ENCODE results near the gene TRIP11.

Gene TRIP11

GRCh38 chr14:92039719-92040430 lies at the start of gene TRIP11:
TRIP11 (minus strand) TSS chr14:92040059; CDS start chr14:92039685, 374 bp downstream.
- H3K9me3 ChIP-seq (ENCODE audit: severe bottlenecking), result no peaks in the 10 kb centered on the region
- ATAC-seq (ENCODE audit: low read depth), result peak; percentile 95
- peaks cover 19% of the 10 kb centered on the region for H3K4me1 ChIP-seq (ENCODE audit: insufficient read depth, poor library complexity, severe bottlenecking)
- DNase-seq (ENCODE audit: low spot score), result peak; percentile 95
- H3K27me3 ChIP-seq (ENCODE audit: insufficient read depth, poor library complexity, severe bottlenecking), result no peaks in the 10 kb centered on the region
- peak within 1 kb of the TSS; percentile 88 for H3K27ac ChIP-seq (ENCODE audit: poor library complexity, severe bottlenecking)
- no peak for TF ChIP-seq CTCF (IDR thresholded peaks at IDR 0.05; ENCODE audit: poor library complexity, severe bottlenecking)
- H3K36me3 ChIP-seq (ENCODE audit: low read depth), result peaks cover 7% of the 10 kb centered on the region
- H3K4me3 ChIP-seq (ENCODE audit: severe bottlenecking), result peak within 1 kb of the TSS; percentile 74

- no peaks in the 10 kb centered on the region for H3K4me1 ChIP-seq (ENCODE audit: insufficient read depth, poor library complexity, severe bottlenecking)
- peaks cover 50% of the 10 kb centered on the region for H3K36me3 ChIP-seq (ENCODE audit: low read depth)
- no peak overlapping the region for H3K27ac ChIP-seq (ENCODE audit: poor library complexity, severe bottlenecking)
- no peak overlapping the region for H3K4me3 ChIP-seq (ENCODE audit: severe bottlenecking)
- no peaks in the 10 kb centered on the region for H3K9me3 ChIP-seq (ENCODE audit: severe bottlenecking)
- no peak for DNase-seq (ENCODE audit: low spot score)
- TF ChIP-seq CTCF (IDR thresholded peaks at IDR 0.05; ENCODE audit: poor library complexity, severe bottlenecking), result no peak
- no peak for ATAC-seq (ENCODE audit: low read depth)
- H3K27me3 ChIP-seq (ENCODE audit: insufficient read depth, poor library complexity, severe bottlenecking), result peaks cover 4% of the 10 kb centered on the region
Observed at GRCh38 chr14:92088494-92088893, 48.6 kb upstream of the TRIP11 start.

GRCh38 chr14:92074555-92074954 lies 34.7 kb upstream of the TRIP11 start:
- H3K27ac ChIP-seq (ENCODE audit: poor library complexity, severe bottlenecking), result no peak overlapping the region
- H3K4me1 ChIP-seq (ENCODE audit: insufficient read depth, poor library complexity, severe bottlenecking), result no peaks in the 10 kb centered on the region
- H3K27me3 ChIP-seq (ENCODE audit: insufficient read depth, poor library complexity, severe bottlenecking), result no peaks in the 10 kb centered on the region
- no peaks in the 10 kb centered on the region for H3K9me3 ChIP-seq (ENCODE audit: severe bottlenecking)
- no peak for TF ChIP-seq CTCF (IDR thresholded peaks at IDR 0.05; ENCODE audit: poor library complexity, severe bottlenecking)
- H3K4me3 ChIP-seq (ENCODE audit: severe bottlenecking), result no peak overlapping the region
- DNase-seq (ENCODE audit: low spot score) (no peak), ATAC-seq (ENCODE audit: low read depth) (no peak)
- peaks cover 63% of the 10 kb centered on the region for H3K36me3 ChIP-seq (ENCODE audit: low read depth)

- H3K4me1 ChIP-seq (ENCODE audit: insufficient read depth, poor library complexity, severe bottlenecking), result no peaks in the 10 kb centered on the region
- no peak overlapping the region for H3K27ac ChIP-seq (ENCODE audit: poor library complexity, severe bottlenecking)
- 0 out of 2 replicates have a peak, but pooled peaks cover 17% of the 10 kb centered on the region for H3K36me3 ChIP-seq (ENCODE audit: low read depth)
- ATAC-seq (ENCODE audit: low read depth) (no peak), DNase-seq (ENCODE audit: low spot score) (no peak)
- no peak for TF ChIP-seq CTCF (IDR thresholded peaks at IDR 0.05; ENCODE audit: poor library complexity, severe bottlenecking)
- no peaks in the 10 kb centered on the region for H3K9me3 ChIP-seq (ENCODE audit: severe bottlenecking)
- H3K27me3 ChIP-seq (ENCODE audit: insufficient read depth, poor library complexity, severe bottlenecking), result no peaks in the 10 kb centered on the region
- H3K4me3 ChIP-seq (ENCODE audit: severe bottlenecking), result no peak overlapping the region
Observed at GRCh38 chr14:92058006-92058917, 18.4 kb upstream of the TRIP11 start.

Data from RWPE2 (cell line).